Breast epithelium (tissue), 4 donors: ENCODE measurements around the gene FOXI1. TPM values are rescaled to one million over a fixed set of nuclear protein-coding genes. Genes with fewer than 3 reads are reported as not detected.

Experiments
- DNase-seq, 2 donors: peaks; one replicate each; pipeline ENCODE4 v3.0.0-alpha.2; 2019; ENCODE audit warnings: low spot score in 2 of 2
- H3K27ac ChIP-seq, 2 donors: fragments of 200-600 bp; sonication (generic) in 1 of 2; one replicate each; pipeline ENCODE4 v1.5.1; 2016 to 2019; ENCODE audit warnings: mild to moderate bottlenecking in 1 of 2
- H3K27me3 ChIP-seq, 2 donors: fragments of 200-600 bp; sonication (generic) in 1 of 2; one replicate each; pipeline versions ENCODE4 v1.5.1 to v1.6.0; 2017 to 2019; ENCODE audit warnings: control low read depth in 1 of 2, mild to moderate bottlenecking in 1 of 2
- H3K36me3 ChIP-seq: fragments of 200-600 bp; one replicate; pipeline ENCODE4 v1.5.1; 2019
- H3K4me1 ChIP-seq, 2 donors: fragments of 200-600 bp; sonication (generic); one replicate each; pipeline ENCODE4 v1.5.1; 2016 to 2019; ENCODE audit warnings: control low read depth in 1 of 2
- H3K4me3 ChIP-seq, 3 donors: fragments of 200-600 bp; sonication (generic); 1 replicate in 2 of 3; 2 replicates in 1 of 3; pipeline ENCODE4 v1.5.1; 2016 to 2019; ENCODE audit warnings: mild to moderate bottlenecking in 3 of 3, moderate library complexity in 2 of 3
- H3K9me3 ChIP-seq, 2 donors: fragments of 200-600 bp; sonication (generic) in 1 of 2; one replicate each; pipeline ENCODE4 v1.5.1; 2016 to 2019; ENCODE audit warnings: control low read depth in 1 of 2
- POLR2A ChIP-seq: fragments of 450-650 bp; IDR thresholded peaks from one replicate; pipeline ENCODE4 v1.6.1; 2016; ENCODE audit warnings: antibody characterized with exemption, mild to moderate bottlenecking, moderate library complexity
- POLR2AphosphoS5 ChIP-seq, 3 donors: sonication (generic); formaldehyde crosslinking; IDR thresholded peaks; one replicate each; pipeline ENCODE4 v1.6.1; 2017; ENCODE audit warnings: antibody characterized with exemption in 3 of 3
- intact Hi-C: fragments of 100-400 bp; cut with DNase I; formaldehyde crosslinking; loops from one replicate; pipeline ENCODE4 v1.15.1; 2023; ENCODE audit warnings: low total_unique reads
- total RNA-seq, 3 donors: library from RNA; depleted of rRNA; stranded (reverse); fragments of >200 nt; gene quantifications; one replicate each; pipeline ENCODE4 v1.1.0, GENCODE V29; 2016
- TF ChIP-seq, protein P1 (sequence below), 3 donors: fragments of 450-650 bp; IDR thresholded peaks; one replicate each; pipeline ENCODE4 v1.5.1; 2016 to 2017; ENCODE audit warnings: antibody characterized with exemption in 3 of 3, mild to moderate bottlenecking in 3 of 3, moderate library complexity in 3 of 3

Gene FOXI1
- total RNA-seq, 3 donors from 2014 or later, result 1.3 to 7.9 TPM; not detected in 1

DNA sequence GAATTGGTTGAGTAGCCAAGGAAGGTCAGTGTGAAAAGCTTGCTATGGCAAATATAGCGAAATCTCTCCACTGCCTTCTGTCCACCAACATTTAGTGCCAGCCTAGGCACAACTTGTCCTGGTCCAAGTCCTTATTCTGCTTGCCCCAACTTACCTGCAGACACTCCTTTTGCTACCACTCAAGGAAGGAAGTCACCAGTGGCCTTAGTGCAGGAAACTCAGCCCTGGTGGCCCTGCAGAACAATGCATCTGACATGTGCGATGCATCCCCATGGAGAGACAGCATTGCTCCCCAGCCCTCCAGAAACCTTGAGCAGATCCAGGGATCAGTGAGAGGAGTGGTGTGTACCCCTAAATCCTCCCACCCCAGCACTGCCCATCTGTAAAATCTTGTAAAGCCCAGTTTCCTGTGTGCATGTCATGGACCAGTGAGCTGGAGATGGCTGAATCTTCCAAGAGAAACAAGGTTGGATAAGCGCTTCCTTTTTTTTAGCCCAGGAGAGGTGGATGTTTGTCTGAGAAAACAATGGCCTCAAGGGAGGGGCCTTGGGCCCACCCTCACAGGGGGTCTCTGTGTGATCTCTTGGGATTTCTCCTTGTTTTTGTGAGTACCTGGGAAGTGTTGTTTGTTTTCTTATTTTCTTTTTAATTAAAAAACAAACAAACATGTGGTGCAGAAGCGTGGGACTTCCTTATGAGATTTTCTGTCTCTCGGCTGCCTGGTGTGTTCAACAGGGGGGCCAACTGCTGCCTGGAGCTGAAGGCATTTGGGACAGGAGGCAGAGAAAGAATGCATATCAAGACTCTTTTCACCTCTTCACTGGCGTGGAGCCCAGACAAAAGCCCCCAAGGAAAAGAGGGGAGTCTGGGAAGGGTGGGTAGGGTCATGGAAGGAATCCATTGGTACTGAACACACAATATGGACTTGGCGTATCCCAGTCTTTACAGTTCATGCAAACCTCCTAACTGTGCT, 3.6 kb downstream of the FOXI1 start:
- Histone ChIP-seq H3K27ac (no peak overlapping the region), H3K27me3 (no peaks in the 10 kb centered on the region), H3K9me3 (no peaks in the 10 kb centered on the region), H3K4me1 (no peaks in the 10 kb centered on the region), H3K4me3 (no peak overlapping the region), H3K36me3 (no peaks in the 10 kb centered on the region)
- DNase-seq, result no peak
- TF ChIP-seq, protein P1, sequence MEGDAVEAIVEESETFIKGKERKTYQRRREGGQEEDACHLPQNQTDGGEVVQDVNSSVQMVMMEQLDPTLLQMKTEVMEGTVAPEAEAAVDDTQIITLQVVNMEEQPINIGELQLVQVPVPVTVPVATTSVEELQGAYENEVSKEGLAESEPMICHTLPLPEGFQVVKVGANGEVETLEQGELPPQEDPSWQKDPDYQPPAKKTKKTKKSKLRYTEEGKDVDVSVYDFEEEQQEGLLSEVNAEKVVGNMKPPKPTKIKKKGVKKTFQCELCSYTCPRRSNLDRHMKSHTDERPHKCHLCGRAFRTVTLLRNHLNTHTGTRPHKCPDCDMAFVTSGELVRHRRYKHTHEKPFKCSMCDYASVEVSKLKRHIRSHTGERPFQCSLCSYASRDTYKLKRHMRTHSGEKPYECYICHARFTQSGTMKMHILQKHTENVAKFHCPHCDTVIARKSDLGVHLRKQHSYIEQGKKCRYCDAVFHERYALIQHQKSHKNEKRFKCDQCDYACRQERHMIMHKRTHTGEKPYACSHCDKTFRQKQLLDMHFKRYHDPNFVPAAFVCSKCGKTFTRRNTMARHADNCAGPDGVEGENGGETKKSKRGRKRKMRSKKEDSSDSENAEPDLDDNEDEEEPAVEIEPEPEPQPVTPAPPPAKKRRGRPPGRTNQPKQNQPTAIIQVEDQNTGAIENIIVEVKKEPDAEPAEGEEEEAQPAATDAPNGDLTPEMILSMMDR (IDR thresholded peaks at IDR 0.05), result no peak
- TF ChIP-seq POLR2AphosphoS5 (IDR thresholded peaks at IDR 0.05), result no peak
- TF ChIP-seq POLR2A, result no peak
- intact Hi-C loops, result no loop called here

DNA sequence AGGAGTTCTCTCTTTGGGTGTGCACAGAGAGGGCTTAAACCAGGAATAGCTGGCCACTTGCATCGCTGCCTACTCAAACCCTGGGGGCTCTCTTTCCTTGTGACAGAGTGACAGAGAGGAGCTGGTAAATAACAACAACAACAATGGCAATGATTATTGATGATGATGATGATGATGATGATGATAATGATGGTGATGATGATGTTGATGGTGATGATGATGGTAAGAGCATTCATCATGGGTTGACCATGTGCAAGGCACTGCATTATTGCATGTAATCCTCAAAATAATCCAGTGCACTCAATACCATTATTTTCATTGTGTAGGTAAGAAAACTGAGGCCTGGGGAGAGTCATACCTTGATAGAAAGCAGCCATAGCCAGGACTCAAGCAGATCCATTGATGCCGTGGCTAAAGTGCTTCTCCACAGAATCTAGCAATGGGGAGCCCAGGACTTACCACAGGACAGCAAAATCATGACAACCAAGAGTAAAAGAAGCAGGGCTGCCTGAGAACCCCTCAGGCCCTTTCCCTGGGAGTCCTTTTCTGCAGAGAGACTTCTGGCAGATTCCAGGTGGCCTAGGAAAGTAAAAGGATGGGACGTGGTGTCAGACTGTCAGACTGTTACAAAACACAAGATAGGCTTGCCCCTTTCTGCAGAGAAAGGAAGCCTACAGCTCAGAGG, 4.8 kb downstream of the FOXI1 start:
- no peak overlapping the region for H3K4me3 ChIP-seq
- TF ChIP-seq POLR2A (no peak), POLR2AphosphoS5 (IDR thresholded peaks at IDR 0.05) (no peak)
- TF ChIP-seq, protein P1 (IDR thresholded peaks at IDR 0.05), result no peak
- no peaks in the 10 kb centered on the region for H3K4me1 ChIP-seq
- H3K27me3 ChIP-seq, result no peaks in the 10 kb centered on the region
- DNase-seq, result no peak
- H3K36me3 ChIP-seq, result no peaks in the 10 kb centered on the region
- intact Hi-C loops, result no loop called here
- peak overlapping the region in 1 of 2 donors; percentile 60 for H3K27ac ChIP-seq
- no peaks in the 10 kb centered on the region for H3K9me3 ChIP-seq

DNA sequence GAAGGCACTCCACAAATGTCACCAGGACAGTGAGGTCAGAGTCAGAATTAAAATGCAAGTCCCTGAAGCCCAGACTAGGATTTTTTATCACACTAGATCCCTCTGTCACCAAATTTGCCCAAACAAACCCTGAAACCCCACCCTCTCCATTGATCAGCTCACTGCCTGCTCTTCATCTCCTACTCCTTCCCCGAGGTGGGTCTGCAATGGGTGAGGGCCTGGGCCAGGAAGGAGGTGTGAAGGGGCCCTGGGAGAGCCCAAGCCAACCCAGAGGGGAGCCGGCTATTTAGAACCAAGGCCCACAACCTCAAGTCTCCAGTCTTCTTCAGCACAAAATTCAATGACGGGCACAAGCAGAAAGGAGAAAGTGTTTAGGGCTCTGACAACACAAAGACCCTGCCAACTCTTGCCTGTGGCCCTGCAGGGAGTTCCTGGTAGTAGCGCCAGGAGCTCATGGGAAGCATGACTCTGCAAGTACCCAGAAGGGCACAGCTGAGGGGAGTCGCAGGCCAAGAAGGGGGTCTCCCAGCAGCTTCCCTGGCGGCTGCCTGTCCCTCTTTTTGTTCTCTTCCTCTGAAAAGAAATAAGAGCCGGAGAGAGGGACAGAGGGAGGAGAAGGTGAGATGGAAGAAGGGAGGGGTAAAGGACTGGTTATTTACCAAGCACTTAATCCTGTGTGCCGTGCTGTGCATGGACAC, 5.5 kb downstream of the FOXI1 start:
- no peak for TF ChIP-seq POLR2A
- no peak for TF ChIP-seq POLR2AphosphoS5 (IDR thresholded peaks at IDR 0.05)
- TF ChIP-seq, protein P1 (IDR thresholded peaks at IDR 0.05), result no peak

DNA sequence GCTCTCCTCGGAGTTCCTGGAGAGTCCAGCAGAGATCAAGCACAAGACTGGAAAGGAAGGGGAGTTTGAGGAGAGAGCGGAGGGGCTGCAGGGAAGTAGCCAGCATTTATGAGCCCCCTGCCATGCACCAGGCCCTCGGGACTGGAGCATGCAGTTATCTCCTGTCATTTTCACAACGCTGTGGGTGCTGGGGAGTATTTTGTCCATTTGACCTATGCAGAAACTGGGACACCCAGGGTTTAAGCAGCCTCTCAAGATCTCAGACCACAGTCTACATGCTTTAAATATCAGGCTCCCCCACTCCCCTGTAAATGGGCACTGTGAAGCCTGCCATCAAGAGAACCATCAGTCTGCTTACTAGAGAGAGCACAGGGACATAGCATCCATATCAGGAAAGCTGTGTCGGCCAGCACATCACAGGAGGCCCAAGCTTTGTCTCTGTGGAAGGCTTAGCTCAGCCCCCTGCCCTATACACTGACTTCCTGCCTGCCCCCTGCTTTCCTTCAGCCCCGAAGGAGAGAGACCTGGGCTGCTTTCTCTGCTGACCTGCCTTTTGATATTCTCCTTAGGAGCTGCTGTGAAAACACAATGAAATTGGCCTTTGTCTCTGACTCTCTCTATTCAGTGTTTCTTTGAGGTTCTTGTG, 7.3 kb downstream of the FOXI1 start:
- Histone ChIP-seq H3K9me3 (no peaks in the 10 kb centered on the region), H3K27ac (no peak overlapping the region), H3K4me3 (no peak overlapping the region), H3K27me3 (no peaks in the 10 kb centered on the region), H3K4me1 (no peaks in the 10 kb centered on the region), H3K36me3 (no peaks in the 10 kb centered on the region)
- DNase-seq, result no peak
- intact Hi-C loops, result no loop called here
- TF ChIP-seq, protein P1 (IDR thresholded peaks at IDR 0.05), result no peak
- TF ChIP-seq POLR2AphosphoS5 (IDR thresholded peaks at IDR 0.05) (no peak), POLR2A (no peak)

More for the DNA sequence above, 5.5 kb downstream of the FOXI1 start:
- no peak overlapping the region for H3K4me3 ChIP-seq
- no peaks in the 10 kb centered on the region for H3K36me3 ChIP-seq
- no peaks in the 10 kb centered on the region for H3K27me3 ChIP-seq
- DNase-seq, result no peak
- H3K27ac ChIP-seq, result peak overlapping the region; percentile 58 to 60
- no peaks in the 10 kb centered on the region for H3K9me3 ChIP-seq
- H3K4me1 ChIP-seq, result no peaks in the 10 kb centered on the region
- intact Hi-C loops, result no loop called here
